IPS DF 4.7 (cell line): Measurements from ENCODE around the gene GALNT17.
"Not testable (repeated sequence)": the region's sequence is repeated elsewhere in the genome, so short reads cannot be mapped to it uniquely, and the experiment has no call there.

Source experiments
- DNase-seq: peaks from one replicate; pipeline ENCODE4 v3.0.0-alpha.2; 2013; ENCODE audit warnings: low spot score; ENCODE audit errors: extremely low read depth

GALNT17 gene

GRCh38 chr7:71733107-71733870, 601.3 kb downstream of the GALNT17 start:
- peak; percentile 74 for DNase-seq

GRCh38 chr7:71735961-71736556, 604.1 kb downstream of the GALNT17 start:
- DNase-seq: peak; percentile 87

DNA sequence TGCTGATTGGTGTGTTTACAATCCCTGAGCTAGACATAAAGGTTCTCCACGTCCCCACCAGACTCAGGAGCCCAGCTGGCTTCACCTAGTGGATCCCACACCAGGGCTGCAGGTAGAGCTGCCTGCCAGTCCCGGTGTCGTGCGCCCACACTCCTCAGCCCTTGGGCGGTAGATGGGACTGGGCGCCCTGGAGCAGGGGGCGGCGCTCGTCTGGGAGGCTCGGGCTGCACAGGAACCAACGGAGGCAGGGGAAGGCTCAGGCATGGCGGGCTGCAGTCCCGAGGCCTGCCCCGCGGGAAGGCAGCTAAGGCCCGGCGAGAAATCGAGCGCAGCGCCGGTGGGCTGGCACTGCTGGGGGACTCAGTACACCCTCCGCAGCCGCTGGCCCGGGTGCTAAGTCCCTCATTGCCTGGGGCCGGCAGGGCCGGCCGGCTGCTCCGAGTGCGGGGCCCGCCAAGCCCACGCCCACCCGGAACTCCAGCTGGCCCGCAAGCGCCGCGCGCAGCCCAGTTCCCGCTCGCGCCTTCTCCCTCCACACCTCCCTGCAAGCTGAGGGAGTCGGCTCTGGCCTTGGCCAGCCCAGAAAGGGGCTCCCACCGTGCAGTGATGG, 606.1 kb downstream of the GALNT17 start:
- not testable (repeated sequence) for DNase-seq

GRCh38 chr7:71739520-71740173, 607.7 kb downstream of the GALNT17 start:
- peak; percentile 62 for DNase-seq

- DNase-seq: no peak
Observed at GRCh38 chr7:71740174-71740560, 608.2 kb downstream of the GALNT17 start.

DNA sequence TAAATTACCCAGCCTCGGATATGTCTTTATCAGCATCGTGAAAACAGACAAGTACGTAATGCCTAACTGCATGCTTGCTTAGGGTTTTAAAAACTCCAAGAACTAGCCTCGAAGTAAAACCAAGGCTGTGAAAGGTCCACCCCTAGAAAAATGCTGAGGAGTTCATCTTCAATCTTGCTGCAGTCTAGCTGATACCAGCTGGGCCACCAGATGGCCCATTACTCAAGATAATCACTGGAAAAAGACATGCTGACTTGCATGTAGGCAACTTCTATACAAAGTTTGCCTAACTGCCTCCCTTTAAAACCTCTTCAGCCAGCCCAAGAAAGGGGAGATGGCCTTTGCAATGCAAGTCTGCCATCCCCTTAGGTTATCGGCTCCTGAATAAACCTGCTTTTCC, 614.1 kb downstream of the GALNT17 start:
- no peak for DNase-seq

DNA sequence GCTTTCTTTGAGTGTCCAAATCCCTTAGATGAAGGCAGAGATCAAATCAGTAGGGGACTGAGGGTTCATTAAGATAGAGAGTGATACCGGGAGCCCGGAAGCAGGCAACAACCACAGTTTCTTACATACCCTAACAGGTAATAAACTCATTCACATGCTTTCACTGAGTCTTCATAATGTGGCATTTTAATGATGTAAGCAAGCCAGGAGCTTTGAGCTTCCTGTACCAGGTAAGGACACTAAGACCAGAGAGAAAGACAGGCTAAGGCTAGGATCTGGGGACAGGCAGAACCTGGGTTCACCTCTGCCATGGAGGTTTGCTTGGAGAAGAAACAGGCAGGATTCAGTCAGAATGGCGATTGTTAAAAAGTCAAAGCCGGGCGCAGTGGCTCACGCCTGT, 618.3 kb downstream of the GALNT17 start:
- no peak for DNase-seq

- DNase-seq: no peak
Observed at GRCh38 chr7:71752171-71752935, 620.4 kb downstream of the GALNT17 start.

- DNase-seq: no peak
Observed at GRCh38 chr7:71753236-71753635, 621.3 kb downstream of the GALNT17 start.

GRCh38 chr7:71753956-71754664, 622.2 kb downstream of the GALNT17 start:
- DNase-seq: no peak

GRCh38 chr7:71754828-71755227, 622.9 kb downstream of the GALNT17 start:
- DNase-seq: no peak

DNA sequence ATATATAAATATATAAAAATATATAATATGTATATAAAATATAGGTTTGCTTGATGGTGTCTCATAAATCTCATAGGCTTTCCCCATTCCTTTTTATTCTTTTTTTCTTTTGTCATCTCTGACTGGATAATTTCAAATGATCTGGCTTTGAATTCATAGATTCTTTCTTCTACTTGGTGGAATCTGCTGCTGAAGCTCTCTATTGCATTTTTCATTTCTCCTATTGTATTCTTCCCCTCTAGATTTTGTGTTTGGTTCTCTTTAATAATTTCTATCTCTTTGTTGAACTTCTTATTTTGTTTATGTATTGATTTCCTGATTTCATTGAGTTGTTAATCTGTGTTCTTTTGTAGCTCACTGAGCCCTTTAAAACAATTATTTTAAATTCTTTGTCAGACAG, 629.4 kb downstream of the GALNT17 start:
- DNase-seq: no peak
